NAMALWA (cell line): ENCODE data around the gene USP31.

ENCODE experiments used
- DNase-seq: peaks from one replicate; pipeline ENCODE4 v3.0.0-alpha.2; 2015; ENCODE audit warnings: low spot score

The USP31 gene

DNA sequence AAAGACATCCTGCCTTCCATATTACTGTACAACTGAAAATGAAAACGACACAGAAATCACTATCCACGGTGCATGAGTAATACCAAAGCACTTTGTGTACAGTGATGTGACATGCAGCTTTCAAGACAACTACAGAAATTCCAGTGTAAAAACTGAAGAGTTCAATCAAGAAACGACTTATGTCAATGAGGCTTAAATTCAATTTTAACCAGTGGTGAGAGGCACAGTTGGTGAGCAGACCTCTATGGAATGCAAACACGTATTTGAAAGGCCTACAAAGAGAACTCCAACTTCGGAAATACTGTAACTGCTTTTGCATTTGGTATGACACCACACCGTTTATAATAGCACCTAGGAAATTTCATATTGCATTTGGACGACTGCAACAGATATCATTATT is 87.6 kb downstream of the USP31 start:
- no peak for DNase-seq

DNA sequence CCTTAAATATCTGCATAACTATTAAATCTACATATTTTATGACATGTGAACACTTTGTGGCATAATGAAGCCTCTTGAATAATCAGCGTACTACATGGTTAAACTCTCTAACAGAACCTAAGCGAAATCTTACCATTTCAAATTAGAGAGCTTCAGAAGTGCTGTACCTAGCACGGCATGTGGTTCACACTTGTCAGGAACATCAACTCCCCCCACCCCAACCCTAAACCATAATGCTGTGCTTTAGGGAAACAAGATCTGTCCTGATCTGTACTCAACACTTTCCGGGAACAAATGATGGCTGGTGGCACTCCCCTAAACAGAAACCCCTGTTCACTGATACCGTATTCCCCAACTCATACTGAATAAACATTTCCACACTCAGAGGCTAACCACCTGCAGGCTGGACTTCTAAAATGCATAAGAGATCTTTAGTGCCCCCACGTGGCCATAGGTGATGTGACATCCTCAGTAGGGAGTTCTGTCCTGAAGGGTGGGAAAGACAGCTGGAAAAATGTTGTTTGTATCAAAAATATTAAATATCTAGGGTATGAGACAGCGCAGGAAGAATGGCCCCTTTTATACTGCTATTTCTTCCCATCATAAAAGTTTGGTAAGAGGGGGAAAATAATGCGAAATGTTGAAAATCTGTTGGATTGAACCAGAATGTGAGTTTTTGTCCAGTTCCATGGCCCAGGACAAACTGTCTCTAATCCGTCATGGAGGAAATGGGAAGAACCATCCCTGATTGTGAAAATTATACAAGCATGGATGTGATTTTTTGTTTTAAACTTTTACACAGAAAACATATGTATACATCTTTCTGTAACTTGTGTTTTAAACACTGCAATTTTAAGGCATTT is 88.6 kb downstream of the USP31 start:
- peak; percentile 80 for DNase-seq

GRCh38 chr16:23059433-23059832 is 89.8 kb downstream of the USP31 start:
- DNase-seq: no peak

DNA sequence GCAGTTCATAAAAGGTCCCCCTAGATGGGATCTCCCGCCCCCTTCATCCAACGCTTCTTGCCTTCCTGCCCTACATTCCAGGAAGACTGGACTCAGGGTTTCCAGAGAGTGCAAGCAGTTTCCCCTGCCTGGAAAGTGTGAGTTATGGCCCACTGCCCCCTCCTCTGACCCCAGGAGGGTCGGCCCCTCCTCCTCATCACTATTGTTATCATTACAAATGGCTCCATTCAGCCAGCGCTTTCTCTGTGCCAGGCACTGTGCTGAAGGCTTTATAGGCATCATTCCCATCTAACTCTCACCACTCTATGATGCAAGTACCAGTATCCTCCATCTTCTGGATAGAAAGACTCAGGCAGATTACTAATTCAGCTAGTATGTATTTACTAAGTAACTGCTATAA is 90.7 kb downstream of the USP31 start:
- no peak for DNase-seq

DNA sequence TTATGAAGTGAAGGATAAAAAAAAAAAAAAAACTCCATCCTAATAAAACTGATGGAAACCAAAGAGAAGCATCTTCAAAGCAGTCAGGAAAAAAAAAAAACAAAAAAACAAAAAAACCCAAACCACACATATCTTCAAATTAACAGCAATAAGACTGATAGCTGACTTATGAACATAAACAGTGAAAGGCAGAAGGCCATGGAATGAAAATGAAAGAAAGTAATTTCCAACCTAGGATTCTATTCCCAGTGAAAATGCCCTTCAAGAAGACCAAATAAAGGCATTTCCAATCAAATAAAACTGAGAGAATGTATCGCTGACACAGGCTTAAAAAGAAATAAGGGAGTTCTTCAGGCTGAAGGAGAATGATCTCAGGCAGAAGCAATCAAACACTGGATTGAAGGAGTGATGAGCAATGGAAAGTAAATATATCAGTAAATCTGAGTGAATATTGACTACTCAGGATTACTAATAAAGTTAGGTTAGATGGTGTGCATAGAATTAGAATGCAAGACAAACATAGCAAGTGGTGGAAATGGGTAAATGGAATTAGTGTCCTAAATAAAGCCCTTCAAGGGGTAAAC is 92.1 kb downstream of the USP31 start:
- DNase-seq: no peak

- DNase-seq: no peak
These were observed 93.8 kb downstream of the USP31 start for GRCh38 chr16:23055481-23055880.

DNA sequence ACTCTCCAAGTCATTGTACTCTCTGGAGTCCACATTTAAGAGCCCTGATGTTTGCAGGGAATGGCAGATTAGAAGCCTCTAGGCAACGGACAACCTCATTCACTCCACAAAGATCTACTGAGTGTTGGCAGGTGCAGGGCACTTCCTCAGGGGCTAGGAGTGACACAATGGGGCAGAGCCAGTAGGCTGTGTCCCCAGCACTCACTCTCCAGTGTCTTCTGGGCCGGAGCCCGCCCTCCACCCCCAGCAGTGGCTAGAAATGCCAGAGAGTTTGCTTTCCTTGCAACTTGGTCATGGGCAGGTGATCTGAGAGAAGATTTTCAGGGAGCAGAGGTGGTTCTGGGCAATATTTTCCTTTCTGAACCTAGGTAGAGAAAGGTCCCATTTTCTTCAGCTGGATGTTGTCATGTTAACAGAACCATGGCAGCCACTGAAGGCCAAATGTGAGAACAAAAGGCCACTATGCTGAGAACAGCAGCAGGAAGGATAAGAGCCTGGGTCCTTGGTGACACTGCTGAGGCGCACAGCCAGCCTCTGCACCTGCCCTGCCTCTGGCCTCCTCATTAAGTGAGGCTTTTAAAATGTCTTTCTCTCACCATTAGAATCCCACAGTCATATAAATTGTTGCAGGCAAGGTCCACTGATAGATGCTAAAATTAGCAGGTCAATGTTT is 96.2 kb downstream of the USP31 start:
- DNase-seq: no peak

- DNase-seq: no peak
These were observed 97.0 kb downstream of the USP31 start for GRCh38 chr16:23052221-23052620.

- DNase-seq: no peak
These were observed 97.7 kb downstream of the USP31 start for GRCh38 chr16:23051587-23051986.

- DNase-seq: no peak
These were observed 101.1 kb downstream of the USP31 start for GRCh38 chr16:23048164-23048563.

GRCh38 chr16:23045025-23045424 is 104.2 kb downstream of the USP31 start:
- no peak for DNase-seq

DNA sequence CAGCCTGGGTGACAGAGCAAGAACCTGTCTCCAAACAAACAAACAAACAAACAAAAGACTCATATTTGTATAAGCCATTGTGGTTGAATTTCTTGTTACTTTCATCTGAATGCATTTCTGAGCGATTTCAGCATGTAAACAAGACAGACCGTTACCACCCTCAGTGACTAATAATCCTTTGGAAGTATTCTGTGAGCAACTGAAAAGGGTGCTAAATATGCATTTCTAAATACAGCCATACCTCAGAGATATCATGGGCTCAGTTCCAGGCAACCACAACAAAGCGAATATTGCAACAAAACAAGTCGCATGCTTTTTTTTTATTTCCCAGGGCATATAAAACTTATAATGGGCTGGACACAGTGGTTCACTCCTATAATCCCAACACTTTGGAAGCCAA is 109.0 kb downstream of the USP31 start:
- DNase-seq: no peak

GRCh38 chr16:23039118-23039517 is 110.1 kb downstream of the USP31 start:
- no peak for DNase-seq

DNA sequence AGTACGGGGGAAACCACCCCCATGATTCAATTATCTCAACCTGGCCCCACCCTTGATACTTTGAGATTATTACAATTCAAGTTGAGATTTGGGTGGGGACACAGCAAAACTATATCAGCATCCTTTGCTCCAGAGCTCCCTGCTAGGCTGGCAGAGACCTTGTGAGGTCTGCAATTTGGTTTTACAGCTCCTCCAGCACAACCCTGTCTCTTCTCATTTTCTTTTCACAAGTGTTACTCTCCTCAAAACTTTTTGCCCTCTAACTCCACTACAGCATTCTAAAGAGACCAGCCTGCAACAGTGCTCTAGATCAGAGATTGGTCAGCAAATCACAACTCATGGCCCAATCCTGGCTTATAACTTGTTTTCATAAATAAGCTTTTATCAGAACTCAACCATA is 114.0 kb downstream of the USP31 start:
- no peak for DNase-seq

GRCh38 chr16:23031508-23032098 is 117.6 kb downstream of the USP31 start:
- DNase-seq: no peak

DNA sequence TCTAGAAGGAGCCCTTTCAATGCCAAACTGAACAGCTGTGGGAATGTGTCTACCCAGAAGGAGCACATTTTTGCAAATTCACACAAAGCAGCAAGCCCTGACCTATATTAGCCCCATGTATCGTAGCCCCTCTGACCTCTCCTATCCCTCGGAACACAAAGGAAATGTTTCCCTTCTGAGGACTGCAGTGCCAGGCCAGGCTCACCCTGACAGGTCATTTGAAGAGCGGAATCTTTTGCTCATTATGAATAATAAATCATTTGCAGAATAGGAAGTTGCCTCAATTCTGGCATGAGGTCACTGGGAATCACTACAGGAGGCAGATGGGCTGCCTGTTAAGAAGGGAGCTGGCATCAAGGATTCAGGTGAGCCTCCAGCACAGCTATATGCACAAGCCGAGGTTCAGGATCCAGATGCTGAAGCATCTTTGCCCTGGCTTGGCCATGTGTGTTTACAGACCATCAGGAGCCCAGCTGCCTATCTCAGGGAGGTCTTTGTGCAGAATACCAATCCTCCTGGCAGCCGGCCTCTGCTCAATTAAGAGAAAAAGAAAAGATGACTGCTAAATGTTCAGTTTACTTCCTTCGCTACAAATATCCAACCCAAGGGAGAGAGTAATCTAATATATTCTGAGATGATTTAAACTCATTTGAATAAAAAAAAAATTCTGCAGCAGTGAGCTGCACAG is 119.4 kb downstream of the USP31 start:
- no peak for DNase-seq

DNA sequence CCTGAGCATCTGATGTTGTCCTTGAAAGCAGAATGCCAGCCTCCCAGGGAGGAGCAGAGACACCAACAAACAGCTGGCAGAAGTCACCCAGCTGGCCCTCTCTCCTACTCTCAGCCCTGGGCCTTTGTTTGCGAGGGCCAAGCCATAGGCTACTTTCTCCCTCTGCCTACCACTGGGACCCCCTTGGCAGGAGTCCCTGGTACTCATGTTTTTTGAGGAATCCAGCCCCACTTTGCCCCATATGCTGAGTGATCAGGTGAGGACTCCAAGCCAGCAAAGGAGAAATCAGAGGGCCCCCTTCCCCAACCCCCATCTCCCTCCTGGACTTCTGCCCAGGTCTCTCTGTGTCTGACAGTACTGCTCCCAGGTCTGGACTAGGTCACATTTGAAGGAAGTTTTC is 121.9 kb downstream of the USP31 start:
- DNase-seq: no peak

GRCh38 chr16:23026784-23027362 is 122.4 kb downstream of the USP31 start:
- peak; percentile 13 for DNase-seq

- no peak for DNase-seq
These were observed 123.5 kb downstream of the USP31 start for GRCh38 chr16:23025692-23026307.

DNA sequence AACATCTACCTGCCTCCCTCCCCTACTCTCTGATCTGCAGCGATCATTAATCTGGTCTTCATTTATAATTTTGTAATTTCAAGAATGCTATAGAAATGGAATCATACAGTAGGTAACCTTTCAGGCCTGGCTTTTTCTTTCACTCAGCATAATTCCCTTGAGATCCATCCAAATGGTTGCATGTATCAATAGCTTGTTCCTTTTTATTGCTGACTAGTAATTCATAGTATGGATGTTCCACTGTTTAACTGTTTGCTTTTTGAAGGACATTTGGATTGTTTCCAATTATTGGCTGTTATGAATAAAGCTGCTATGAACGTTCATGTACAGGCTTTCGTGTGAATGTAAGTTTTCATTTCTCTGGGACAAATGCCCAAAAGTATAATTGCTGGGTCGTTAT is 125.2 kb downstream of the USP31 start:
- DNase-seq: no peak

- DNase-seq: peak; percentile 76
These were observed 129.2 kb downstream of the USP31 start for GRCh38 chr16:23020084-23020483.
